ENCODE measurements around the gene FAM184A.

DNA sequence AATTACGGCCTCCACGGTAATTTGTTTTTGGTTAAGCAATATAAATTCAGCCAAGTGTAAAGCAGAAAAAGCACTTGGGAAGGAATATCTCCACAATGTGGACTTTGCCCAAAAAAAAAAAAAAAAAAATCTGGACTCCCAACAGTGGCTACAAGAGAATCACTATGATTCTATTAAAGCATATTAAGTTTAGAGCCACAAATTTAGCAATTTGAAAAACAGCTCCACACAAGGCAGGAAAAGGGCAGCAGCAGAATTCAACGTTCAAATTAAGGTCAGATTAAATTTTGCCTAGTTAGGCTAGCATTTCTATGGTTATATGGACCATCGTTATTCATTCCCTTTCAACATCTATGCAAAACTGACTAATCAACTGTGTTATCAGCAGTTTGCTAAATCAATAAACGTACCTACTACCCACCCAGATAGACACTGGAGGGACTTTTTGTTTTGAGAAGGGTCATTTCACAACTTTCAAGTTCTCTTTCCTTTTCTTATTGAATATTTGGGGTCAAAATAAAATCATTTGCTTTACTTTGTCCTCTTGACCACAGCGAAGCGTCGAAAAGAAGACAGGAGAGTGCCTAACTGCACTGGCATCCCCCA lies 144.5 kb downstream of the FAM184A start:
- TF ChIP-seq ZNF121 (CRISPR knock-in tag; IDR thresholded peaks at IDR 0.05) (no peak), FOXK1 (CRISPR knock-in tag; IDR thresholded peaks at IDR 0.05) (no peak), RELA (CRISPR knock-in tag; IDR thresholded peaks at IDR 0.05; ENCODE audit: borderline replicate concordance) (no peak), CTCF (IDR thresholded peaks at IDR 0.05) (no peak), NFYB (CRISPR knock-in tag; conservative IDR thresholded peaks at IDR 0.05; ENCODE audit: low read depth) (no peak)
- TF ChIP-seq, protein P1, sequence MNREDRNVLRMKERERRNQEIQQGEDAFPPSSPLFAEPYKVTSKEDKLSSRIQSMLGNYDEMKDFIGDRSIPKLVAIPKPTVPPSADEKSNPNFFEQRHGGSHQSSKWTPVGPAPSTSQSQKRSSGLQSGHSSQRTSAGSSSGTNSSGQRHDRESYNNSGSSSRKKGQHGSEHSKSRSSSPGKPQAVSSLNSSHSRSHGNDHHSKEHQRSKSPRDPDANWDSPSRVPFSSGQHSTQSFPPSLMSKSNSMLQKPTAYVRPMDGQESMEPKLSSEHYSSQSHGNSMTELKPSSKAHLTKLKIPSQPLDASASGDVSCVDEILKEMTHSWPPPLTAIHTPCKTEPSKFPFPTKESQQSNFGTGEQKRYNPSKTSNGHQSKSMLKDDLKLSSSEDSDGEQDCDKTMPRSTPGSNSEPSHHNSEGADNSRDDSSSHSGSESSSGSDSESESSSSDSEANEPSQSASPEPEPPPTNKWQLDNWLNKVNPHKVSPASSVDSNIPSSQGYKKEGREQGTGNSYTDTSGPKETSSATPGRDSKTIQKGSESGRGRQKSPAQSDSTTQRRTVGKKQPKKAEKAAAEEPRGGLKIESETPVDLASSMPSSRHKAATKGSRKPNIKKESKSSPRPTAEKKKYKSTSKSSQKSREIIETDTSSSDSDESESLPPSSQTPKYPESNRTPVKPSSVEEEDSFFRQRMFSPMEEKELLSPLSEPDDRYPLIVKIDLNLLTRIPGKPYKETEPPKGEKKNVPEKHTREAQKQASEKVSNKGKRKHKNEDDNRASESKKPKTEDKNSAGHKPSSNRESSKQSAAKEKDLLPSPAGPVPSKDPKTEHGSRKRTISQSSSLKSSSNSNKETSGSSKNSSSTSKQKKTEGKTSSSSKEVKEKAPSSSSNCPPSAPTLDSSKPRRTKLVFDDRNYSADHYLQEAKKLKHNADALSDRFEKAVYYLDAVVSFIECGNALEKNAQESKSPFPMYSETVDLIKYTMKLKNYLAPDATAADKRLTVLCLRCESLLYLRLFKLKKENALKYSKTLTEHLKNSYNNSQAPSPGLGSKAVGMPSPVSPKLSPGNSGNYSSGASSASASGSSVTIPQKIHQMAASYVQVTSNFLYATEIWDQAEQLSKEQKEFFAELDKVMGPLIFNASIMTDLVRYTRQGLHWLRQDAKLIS (CRISPR knock-in tag; IDR thresholded peaks at IDR 0.05; ENCODE audit: borderline replicate concordance), result no peak
- TF ChIP-seq, protein P2, sequence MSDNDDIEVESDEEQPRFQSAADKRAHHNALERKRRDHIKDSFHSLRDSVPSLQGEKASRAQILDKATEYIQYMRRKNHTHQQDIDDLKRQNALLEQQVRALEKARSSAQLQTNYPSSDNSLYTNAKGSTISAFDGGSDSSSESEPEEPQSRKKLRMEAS (CRISPR knock-in tag; IDR thresholded peaks at IDR 0.05), result no peak

Measured in WTC11 (cell line).